Upper lobe of right lung (tissue), 1 donor: Measurements from ENCODE around the gene MYH9. TPM values are rescaled to one million over a fixed set of nuclear protein-coding genes. Genes with fewer than 3 reads are reported as not detected.
A peak's percentile ranks its signal among the peaks of the same experiment; 100 is the strongest.

Source experiments
- ATAC-seq: fragments of 200-7000 bp; cut with Tn5 transposase; one replicate; pipeline ENCODE4 v1.9.1; 2020; ENCODE audit warnings: mild to moderate bottlenecking, moderate library complexity
- DNase-seq: peaks from one replicate; pipeline ENCODE4 v3.0.0-alpha.2; 2020
- H3K27ac ChIP-seq: fragments of 200-600 bp; one replicate; pipeline ENCODE4 v1.8.0; 2022
- H3K27me3 ChIP-seq: fragments of 200-600 bp; one replicate; pipeline ENCODE4 v1.8.0; 2022; ENCODE audit warnings: mild to moderate bottlenecking
- H3K36me3 ChIP-seq: fragments of 200-600 bp; one replicate; pipeline ENCODE4 v1.8.0; 2022
- H3K4me1 ChIP-seq: fragments of 200-600 bp; one replicate; pipeline ENCODE4 v1.8.0; 2022
- H3K4me3 ChIP-seq: fragments of 200-600 bp; one replicate; pipeline ENCODE4 v1.8.0; 2022; ENCODE audit warnings: mild to moderate bottlenecking
- H3K9me3 ChIP-seq: fragments of 200-600 bp; one replicate; pipeline ENCODE4 v1.8.0; 2022
- intact Hi-C: fragments of 100-400 bp; cut with DNase I; formaldehyde crosslinking; loops from one replicate; pipeline ENCODE4 v1.11.0; 2022
- total RNA-seq: library from RNA; stranded (reverse); fragmentation: NEBNext Ultra II Directional; extraction: Animal tissue kit (Norgen Biotek cat#: 25700); gene quantifications from one replicate; pipeline ENCODE4 v1.2.1, GENCODE V29; 2021
- TF ChIP-seq, protein P1 (sequence below): fragments of 200-600 bp; IDR thresholded peaks from one replicate; pipeline ENCODE4 v1.8.0; 2022; ENCODE audit warnings: antibody characterized with exemption
- donor health status: DM: no; HTN: yes; CAD: no; lungs with severe emphysema.

Gene MYH9
- total RNA-seq, 1 donor from 2014 or later = 842 TPM

GRCh38 chr22:36374603-36375024 lies 13.2 kb downstream of the MYH9 start:
- Histone ChIP-seq H3K4me1 (peaks cover 99% of the 10 kb centered on the region), H3K27me3 (no peaks in the 10 kb centered on the region), H3K27ac (peak overlapping the region; percentile 56), H3K9me3 (no peaks in the 10 kb centered on the region), H3K4me3 (no peak overlapping the region), H3K36me3 (peaks cover 11% of the 10 kb centered on the region)
- intact Hi-C loops = no loop called here
- peak; percentile 5 for ATAC-seq
- no peak for DNase-seq
- TF ChIP-seq, protein P1, sequence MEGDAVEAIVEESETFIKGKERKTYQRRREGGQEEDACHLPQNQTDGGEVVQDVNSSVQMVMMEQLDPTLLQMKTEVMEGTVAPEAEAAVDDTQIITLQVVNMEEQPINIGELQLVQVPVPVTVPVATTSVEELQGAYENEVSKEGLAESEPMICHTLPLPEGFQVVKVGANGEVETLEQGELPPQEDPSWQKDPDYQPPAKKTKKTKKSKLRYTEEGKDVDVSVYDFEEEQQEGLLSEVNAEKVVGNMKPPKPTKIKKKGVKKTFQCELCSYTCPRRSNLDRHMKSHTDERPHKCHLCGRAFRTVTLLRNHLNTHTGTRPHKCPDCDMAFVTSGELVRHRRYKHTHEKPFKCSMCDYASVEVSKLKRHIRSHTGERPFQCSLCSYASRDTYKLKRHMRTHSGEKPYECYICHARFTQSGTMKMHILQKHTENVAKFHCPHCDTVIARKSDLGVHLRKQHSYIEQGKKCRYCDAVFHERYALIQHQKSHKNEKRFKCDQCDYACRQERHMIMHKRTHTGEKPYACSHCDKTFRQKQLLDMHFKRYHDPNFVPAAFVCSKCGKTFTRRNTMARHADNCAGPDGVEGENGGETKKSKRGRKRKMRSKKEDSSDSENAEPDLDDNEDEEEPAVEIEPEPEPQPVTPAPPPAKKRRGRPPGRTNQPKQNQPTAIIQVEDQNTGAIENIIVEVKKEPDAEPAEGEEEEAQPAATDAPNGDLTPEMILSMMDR = no peak

DNA sequence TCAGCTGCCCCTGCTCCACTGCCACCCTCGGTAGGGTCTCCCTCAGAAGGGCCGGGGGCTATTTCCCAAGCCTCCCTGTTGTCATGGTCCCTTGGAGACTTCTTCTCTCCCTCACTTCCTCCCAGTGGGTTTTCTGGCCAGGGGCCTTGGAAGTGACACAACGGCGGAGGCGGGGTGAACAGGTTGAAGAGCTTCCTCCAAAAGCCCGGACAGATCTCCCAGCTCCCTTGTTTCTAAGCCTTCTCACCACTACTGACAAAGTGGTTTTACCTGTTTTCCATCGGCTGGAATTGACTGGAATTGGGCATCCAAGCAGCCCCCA lies 14.5 kb downstream of the MYH9 start:
- intact Hi-C loops = no loop called here
- TF ChIP-seq, protein P1 = no peak
- Histone ChIP-seq H3K9me3 (no peaks in the 10 kb centered on the region), H3K4me3 (no peak overlapping the region), H3K36me3 (peaks cover 11% of the 10 kb centered on the region), H3K27ac (peak overlapping the region; percentile 85), H3K27me3 (no peaks in the 10 kb centered on the region), H3K4me1 (peaks cover 99% of the 10 kb centered on the region)
- peak; percentile 58 for ATAC-seq
- DNase-seq = peak; percentile 91

DNA sequence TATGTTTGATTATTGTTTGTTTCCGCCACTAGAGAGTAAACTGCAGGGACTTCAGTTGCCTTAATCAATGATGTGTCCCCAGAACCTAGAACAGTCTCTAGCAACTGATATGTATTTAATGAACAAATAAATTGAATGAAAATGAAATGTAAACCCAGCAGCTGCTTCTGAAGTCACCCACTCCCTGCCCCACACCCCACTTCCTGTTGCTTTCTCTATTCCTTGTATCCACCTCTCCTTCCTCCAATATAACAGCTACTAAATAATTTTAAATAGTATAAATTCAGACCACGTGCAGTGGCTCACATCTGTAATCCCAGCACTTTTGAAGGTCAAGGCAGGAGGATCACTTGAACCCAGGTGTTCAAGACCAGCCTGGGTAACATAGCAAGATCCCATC lies 15.8 kb downstream of the MYH9 start:
- Histone ChIP-seq H3K9me3 (no peaks in the 10 kb centered on the region), H3K4me3 (no peak overlapping the region), H3K36me3 (peaks cover 8% of the 10 kb centered on the region), H3K27me3 (no peaks in the 10 kb centered on the region), H3K27ac (peak overlapping the region; percentile 85), H3K4me1 (peaks cover 100% of the 10 kb centered on the region)
- TF ChIP-seq, protein P1 = no peak
- no peak for DNase-seq
- no peak for ATAC-seq
- intact Hi-C loops = no loop called here

- peak overlapping the region; percentile 85 for H3K27ac ChIP-seq
- peaks cover 7% of the 10 kb centered on the region for H3K36me3 ChIP-seq
- ATAC-seq (peak; percentile 83), DNase-seq (peak; percentile 83)
- intact Hi-C loops = no loop called here
- no peaks in the 10 kb centered on the region for H3K9me3 ChIP-seq
- no peaks in the 10 kb centered on the region for H3K27me3 ChIP-seq
- TF ChIP-seq, protein P1 = no peak
- H3K4me3 ChIP-seq = peak overlapping the region; percentile 21
- peaks cover 100% of the 10 kb centered on the region for H3K4me1 ChIP-seq
These were observed 17.6 kb downstream of the MYH9 start for GRCh38 chr22:36369922-36370791.

GRCh38 chr22:36369004-36369921 lies 18.5 kb downstream of the MYH9 start:
- TF ChIP-seq, protein P1 = no peak
- ATAC-seq = no peak

More at GRCh38 chr22:36369004-36369921, 18.5 kb downstream of the MYH9 start:
- H3K4me3 ChIP-seq = no peak overlapping the region
- H3K27ac ChIP-seq = peak overlapping the region; percentile 85
- peaks cover 100% of the 10 kb centered on the region for H3K4me1 ChIP-seq
- no peak for DNase-seq
- H3K9me3 ChIP-seq = no peaks in the 10 kb centered on the region
- H3K27me3 ChIP-seq = no peaks in the 10 kb centered on the region
- intact Hi-C loops = no loop called here
- H3K36me3 ChIP-seq = peaks cover 7% of the 10 kb centered on the region
